ENCODE data around the gene HYLS1. TPM values are rescaled to one million over a fixed set of nuclear protein-coding genes. Genes with fewer than 3 reads are reported as not detected.
A peak's percentile ranks its signal among the peaks of the same experiment; 100 is the strongest.

The HYLS1 gene
- total RNA-seq, 2 donors from 2014 or later = 6.4 to 8.4 TPM

DNA sequence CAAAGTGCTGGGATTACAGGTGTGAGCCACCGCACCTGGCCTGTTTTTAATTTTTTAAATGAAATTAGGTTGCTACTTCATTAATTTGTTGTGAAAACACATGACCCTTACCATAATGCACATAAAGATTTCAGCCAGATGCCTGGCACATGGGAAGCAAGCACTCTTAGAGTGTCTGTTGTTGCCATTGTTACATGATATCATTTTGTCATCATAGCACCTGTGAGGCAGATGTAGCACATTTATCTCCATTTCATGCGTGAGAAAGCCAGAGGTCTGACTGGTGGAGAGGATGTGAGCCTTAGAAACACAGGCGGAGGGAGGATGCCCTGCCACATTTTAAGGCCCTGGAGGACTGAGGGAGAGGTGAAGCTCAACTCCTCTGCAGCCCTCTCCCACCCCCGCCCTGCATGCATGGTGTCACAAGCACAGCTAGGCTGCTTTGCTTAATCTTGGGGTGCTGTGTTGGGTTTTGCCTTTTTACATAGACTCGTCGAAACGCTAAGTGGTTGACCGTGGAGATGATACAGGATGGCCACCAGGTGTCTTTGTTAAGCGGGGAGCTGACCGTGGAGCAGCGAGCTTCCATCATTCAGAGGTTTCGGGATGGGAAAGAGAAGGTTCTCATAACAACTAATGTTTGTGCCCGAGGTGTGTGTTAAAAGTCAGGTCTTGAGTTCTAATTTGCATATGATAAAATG lies 30.8 kb downstream of the HYLS1 start:
- ATAC-seq = no peak
- no peak for DNase-seq (ENCODE audit: low spot score)
- peaks cover 29 to 44% of the 10 kb centered on the region in 2 donors for H3K27me3 Mint-ChIP-seq
- H3K36me3 Mint-ChIP-seq = no peaks in the 10 kb centered on the region
- H3K27ac Mint-ChIP-seq = no peak overlapping the region
- H3K9me3 Mint-ChIP-seq = no peaks in the 10 kb centered on the region
- no peak overlapping the region for H3K4me3 Mint-ChIP-seq
- no peaks in the 10 kb centered on the region for H3K4me1 Mint-ChIP-seq (ENCODE audit: low read depth in 2 of 2)

DNA sequence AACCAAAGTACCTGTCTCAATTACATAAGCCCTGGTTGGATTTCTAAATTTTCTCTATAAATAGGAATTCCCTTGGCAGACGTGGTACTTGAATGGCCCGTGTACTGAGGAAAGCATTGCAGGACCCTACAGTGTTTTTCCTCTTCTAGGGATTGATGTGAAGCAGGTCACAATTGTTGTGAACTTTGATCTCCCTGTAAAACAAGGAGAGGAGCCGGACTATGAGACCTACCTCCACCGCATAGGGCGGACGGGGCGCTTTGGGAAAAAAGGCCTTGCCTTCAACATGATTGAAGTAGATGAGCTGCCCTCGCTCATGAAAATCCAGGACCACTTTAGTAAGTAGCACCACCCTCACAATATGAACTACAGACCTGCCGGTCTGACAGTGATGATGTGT lies 33.6 kb downstream of the HYLS1 start:
- peaks cover 28 to 47% of the 10 kb centered on the region in 2 donors for H3K27me3 Mint-ChIP-seq
- no peak overlapping the region for H3K4me3 Mint-ChIP-seq
- no peaks in the 10 kb centered on the region for H3K4me1 Mint-ChIP-seq (ENCODE audit: low read depth in 2 of 2)
- H3K9me3 Mint-ChIP-seq = no peaks in the 10 kb centered on the region
- DNase-seq (ENCODE audit: low spot score) (no peak), ATAC-seq (no peak)
- H3K36me3 Mint-ChIP-seq = no peaks in the 10 kb centered on the region
- H3K27ac Mint-ChIP-seq = no peak overlapping the region

GRCh38 chr11:125922156-125922555 lies 34.7 kb downstream of the HYLS1 start:
- Mint-ChIP-seq H3K36me3 (no peaks in the 10 kb centered on the region), H3K4me3 (no peak overlapping the region), H3K4me1 (ENCODE audit: low read depth in 2 of 2) (no peaks in the 10 kb centered on the region), H3K27me3 (peaks cover 23 to 47% of the 10 kb centered on the region in 2 donors), H3K9me3 (no peaks in the 10 kb centered on the region), H3K27ac (no peak overlapping the region)
- ATAC-seq = no peak
- no peak for DNase-seq (ENCODE audit: low spot score)

GRCh38 chr11:125923012-125923579 lies 35.6 kb downstream of the HYLS1 start:
- Mint-ChIP-seq H3K36me3 (no peaks in the 10 kb centered on the region), H3K4me3 (no peak overlapping the region), H3K4me1 (ENCODE audit: low read depth in 2 of 2) (no peaks in the 10 kb centered on the region), H3K9me3 (no peaks in the 10 kb centered on the region), H3K27ac (no peak overlapping the region), H3K27me3 (peaks cover 21 to 45% of the 10 kb centered on the region in 2 donors)
- ATAC-seq = peak in 1 of 2 donors; percentile 55
- DNase-seq (ENCODE audit: low spot score) = no peak

DNA sequence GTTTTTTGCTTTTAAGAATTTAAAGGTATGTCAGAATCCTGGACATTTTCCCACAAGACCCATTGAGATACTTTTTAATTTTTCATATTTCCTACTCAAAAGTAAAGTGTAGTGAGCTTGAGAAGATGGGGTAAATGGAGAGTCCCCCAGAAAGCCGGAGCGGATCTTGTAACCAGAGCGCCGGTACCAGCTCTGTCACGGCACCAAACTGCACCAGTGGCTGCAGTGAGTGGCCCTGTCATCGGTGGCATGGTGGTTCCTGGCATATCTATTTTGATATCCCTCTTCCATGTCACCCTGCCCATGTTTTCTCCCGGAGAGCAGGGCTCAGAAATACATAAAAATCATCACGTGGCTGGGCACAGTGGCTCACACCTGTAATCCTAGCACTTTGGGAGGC lies 36.2 kb downstream of the HYLS1 start:
- Mint-ChIP-seq H3K36me3 (no peaks in the 10 kb centered on the region), H3K4me1 (ENCODE audit: low read depth in 2 of 2) (no peaks in the 10 kb centered on the region), H3K27me3 (peaks cover 21 to 45% of the 10 kb centered on the region in 2 donors), H3K27ac (no peak overlapping the region), H3K4me3 (no peak overlapping the region), H3K9me3 (no peaks in the 10 kb centered on the region)
- DNase-seq (ENCODE audit: low spot score) = no peak
- ATAC-seq = no peak

DNA sequence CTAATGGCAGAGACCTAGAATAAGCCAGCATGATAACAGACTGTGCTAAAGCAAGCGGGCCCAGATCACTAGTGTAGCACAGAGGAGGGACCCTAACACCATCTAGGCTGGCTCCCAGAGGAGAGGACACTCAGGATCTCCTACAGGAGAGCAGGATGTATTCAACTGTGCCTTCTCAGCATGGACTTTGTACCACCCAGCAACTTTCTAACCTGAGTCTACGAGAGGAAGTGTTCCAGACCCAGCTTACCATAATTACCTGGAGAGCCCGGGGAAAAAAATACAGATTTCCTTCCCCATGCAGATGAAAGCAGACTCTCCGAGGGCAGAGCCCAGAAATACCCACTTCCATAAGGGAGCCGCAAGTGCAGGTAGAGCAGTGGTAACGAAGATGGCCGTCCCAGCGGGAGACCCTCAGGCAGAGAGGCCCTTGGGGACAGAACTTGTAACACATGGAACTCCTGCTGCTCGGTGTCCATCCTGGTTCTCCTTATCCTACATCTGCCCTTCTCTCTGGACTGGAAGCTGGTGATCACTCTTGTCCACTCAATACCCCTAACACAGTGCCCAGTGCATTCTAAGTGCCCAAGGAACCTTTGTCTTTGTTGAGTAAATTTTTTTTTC lies 37.0 kb downstream of the HYLS1 start:
- ATAC-seq (peak in 1 of 2 donors; percentile 22), DNase-seq (ENCODE audit: low spot score) (no peak)
- Mint-ChIP-seq H3K4me1 (ENCODE audit: low read depth in 2 of 2) (no peaks in the 10 kb centered on the region), H3K27me3 (peaks cover 17 to 43% of the 10 kb centered on the region in 2 donors), H3K9me3 (no peaks in the 10 kb centered on the region), H3K4me3 (no peak overlapping the region), H3K36me3 (no peaks in the 10 kb centered on the region), H3K27ac (no peak overlapping the region)

DNA sequence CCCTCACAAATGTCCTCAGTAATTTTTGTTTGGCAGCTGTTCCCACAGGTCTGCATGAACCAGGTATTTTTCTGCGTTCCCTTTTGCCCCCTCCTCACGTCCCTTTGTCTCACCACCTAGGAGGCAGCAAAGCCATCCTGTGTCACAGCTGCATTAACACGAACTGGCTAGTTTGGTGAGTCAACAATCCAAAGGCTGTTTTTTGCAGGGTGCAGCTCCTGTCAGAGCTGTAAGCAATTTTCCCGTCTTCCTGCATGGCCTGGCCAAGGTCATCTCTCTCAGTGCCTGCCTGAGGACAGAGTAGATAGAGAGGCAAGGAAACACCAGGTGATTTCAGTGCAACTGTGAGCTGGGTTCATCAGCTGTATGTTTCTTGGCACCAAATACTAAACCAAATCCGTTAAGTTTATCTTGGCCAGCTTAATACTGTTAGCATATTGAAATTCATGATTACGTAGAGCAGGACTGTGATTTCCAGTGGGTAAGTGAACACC lies 37.8 kb downstream of the HYLS1 start:
- Mint-ChIP-seq H3K27ac (no peak overlapping the region), H3K9me3 (no peaks in the 10 kb centered on the region), H3K4me3 (no peak overlapping the region), H3K4me1 (ENCODE audit: low read depth in 2 of 2) (no peaks in the 10 kb centered on the region), H3K27me3 (peaks cover 22 to 36% of the 10 kb centered on the region in 2 donors), H3K36me3 (no peaks in the 10 kb centered on the region)
- no peak for DNase-seq (ENCODE audit: low spot score)
- ATAC-seq = no peak

DNA sequence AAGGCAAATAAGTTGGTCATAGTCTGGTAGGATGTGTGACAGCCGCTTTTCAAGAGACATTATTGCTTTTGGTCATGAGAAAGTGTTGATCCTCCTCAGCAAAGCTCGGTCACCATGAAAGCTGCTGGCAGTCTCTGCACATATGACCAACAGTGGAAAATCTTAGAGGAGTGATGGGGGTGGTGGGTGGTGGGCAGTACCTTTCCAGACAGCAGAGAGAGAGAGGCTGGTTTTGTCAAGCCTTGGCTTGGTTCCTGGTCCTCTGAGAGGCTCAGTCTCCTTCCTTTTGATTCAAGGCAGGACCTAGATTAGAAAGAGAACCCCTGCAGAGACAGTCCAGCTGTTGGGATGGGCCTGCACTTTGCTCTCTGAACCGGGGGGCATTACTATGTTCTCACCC lies 38.3 kb downstream of the HYLS1 start:
- peaks cover 19 to 31% of the 10 kb centered on the region in 2 donors for H3K27me3 Mint-ChIP-seq
- no peaks in the 10 kb centered on the region for H3K4me1 Mint-ChIP-seq (ENCODE audit: low read depth in 2 of 2)
- ATAC-seq (peak in 1 of 2 donors; percentile 13), DNase-seq (ENCODE audit: low spot score) (no peak)
- no peaks in the 10 kb centered on the region for H3K9me3 Mint-ChIP-seq
- H3K27ac Mint-ChIP-seq = no peak overlapping the region
- H3K36me3 Mint-ChIP-seq = no peaks in the 10 kb centered on the region
- H3K4me3 Mint-ChIP-seq = no peak overlapping the region

- no peak for DNase-seq (ENCODE audit: low spot score)
- ATAC-seq = no peak
- peaks cover 19 to 31% of the 10 kb centered on the region in 2 donors for H3K27me3 Mint-ChIP-seq
Observed at GRCh38 chr11:125926682-125927081, 39.2 kb downstream of the HYLS1 start.

DNA sequence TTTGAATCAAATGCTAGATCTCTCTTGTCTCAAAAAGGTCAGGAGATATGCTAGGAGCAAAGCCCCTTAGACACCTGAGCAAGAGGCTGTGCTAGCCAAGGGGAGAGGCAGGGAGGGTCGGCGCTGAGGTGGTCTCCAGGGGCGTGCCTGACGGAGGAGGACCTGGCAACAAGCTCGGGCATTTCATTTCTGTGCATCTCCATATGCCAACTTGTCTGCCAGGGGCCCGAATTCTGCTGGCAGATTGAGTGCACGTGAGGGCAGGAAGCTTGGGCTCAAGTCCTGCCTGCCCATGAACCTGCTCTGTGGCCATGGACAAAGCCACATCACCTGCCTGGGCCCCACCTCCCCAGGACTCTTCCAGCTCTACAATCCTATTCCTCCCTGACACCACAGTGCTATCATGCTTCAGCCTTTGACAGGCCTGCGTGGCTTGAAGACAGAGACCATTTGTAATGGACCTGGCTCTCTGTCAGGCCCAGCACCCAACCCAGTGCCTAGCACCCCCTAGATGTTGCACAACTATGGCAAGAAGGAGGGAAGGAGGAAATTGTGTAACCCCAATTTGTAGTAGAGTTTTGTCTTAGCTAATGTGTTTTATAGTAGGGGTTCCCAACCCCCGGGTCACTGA lies 42.1 kb downstream of the HYLS1 start:
- ATAC-seq (no peak), DNase-seq (ENCODE audit: low spot score) (no peak)
- Mint-ChIP-seq H3K27ac (no peak overlapping the region), H3K4me1 (ENCODE audit: low read depth in 2 of 2) (no peaks in the 10 kb centered on the region), H3K27me3 (peaks cover 19 to 38% of the 10 kb centered on the region in 2 donors), H3K36me3 (no peaks in the 10 kb centered on the region), H3K4me3 (no peak overlapping the region), H3K9me3 (no peaks in the 10 kb centered on the region)

More at GRCh38 chr11:125926682-125927081, 39.2 kb downstream of the HYLS1 start:
- no peaks in the 10 kb centered on the region for H3K36me3 Mint-ChIP-seq
- no peaks in the 10 kb centered on the region for H3K9me3 Mint-ChIP-seq
- H3K4me3 Mint-ChIP-seq = no peak overlapping the region
- H3K27ac Mint-ChIP-seq = no peak overlapping the region
- no peaks in the 10 kb centered on the region for H3K4me1 Mint-ChIP-seq (ENCODE audit: low read depth in 2 of 2)

DNA sequence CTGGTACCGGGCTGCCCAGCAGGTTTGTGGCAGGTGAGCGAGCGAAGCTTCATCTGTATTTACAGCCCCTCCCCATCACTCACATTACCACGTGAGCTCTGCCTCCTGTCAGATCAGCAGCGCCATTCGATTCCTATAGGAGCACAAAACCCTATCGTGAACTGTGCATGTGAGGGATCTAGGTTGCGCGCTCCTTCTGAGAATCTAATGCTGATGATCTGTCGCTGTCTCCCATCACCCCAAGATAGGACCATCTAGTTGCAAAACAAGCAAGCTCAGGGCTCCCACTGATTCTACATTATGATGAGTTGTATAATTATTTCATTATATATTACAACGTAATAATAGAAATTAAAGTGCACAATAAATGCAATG lies 42.6 kb downstream of the HYLS1 start:
- H3K27me3 Mint-ChIP-seq = peaks cover 18 to 34% of the 10 kb centered on the region in 2 donors
- DNase-seq (ENCODE audit: low spot score) (no peak), ATAC-seq (no peak)
- no peak overlapping the region for H3K27ac Mint-ChIP-seq
- H3K4me1 Mint-ChIP-seq (ENCODE audit: low read depth in 2 of 2) = no peaks in the 10 kb centered on the region
- no peaks in the 10 kb centered on the region for H3K9me3 Mint-ChIP-seq
- no peak overlapping the region for H3K4me3 Mint-ChIP-seq
- no peaks in the 10 kb centered on the region for H3K36me3 Mint-ChIP-seq

- no peak for DNase-seq (ENCODE audit: low spot score)
- Mint-ChIP-seq H3K27me3 (peaks cover 12 to 25% of the 10 kb centered on the region in 2 donors), H3K36me3 (no peaks in the 10 kb centered on the region), H3K27ac (no peak overlapping the region), H3K4me1 (ENCODE audit: low read depth in 2 of 2) (no peaks in the 10 kb centered on the region), H3K9me3 (no peaks in the 10 kb centered on the region), H3K4me3 (no peak overlapping the region)
- ATAC-seq = no peak
Observed at GRCh38 chr11:125931116-125931515, 43.6 kb downstream of the HYLS1 start.

DNA sequence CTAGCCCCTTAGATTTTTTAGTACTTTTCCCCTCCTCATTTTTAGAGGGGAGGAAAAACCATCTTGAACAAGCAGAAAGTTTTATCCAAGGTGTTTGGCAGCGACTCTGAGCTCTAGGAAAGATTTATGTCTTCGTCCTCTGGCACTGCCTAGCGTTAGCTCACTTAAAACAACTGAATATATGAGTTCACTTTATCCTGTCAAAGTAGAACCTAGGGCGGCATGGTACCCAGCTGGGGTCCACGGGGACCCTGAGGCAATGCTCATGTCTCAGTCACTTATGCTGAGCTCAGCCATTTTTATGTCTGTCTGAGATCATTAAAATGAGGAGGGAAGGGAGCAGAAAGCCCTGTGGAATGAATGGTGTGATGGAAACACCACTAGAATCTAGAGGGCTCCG lies 44.2 kb downstream of the HYLS1 start:
- Mint-ChIP-seq H3K27ac (no peak overlapping the region), H3K27me3 (peaks cover 12 to 19% of the 10 kb centered on the region in 2 donors), H3K4me1 (ENCODE audit: low read depth in 2 of 2) (no peaks in the 10 kb centered on the region), H3K36me3 (no peaks in the 10 kb centered on the region), H3K4me3 (no peak overlapping the region), H3K9me3 (no peaks in the 10 kb centered on the region)
- ATAC-seq (no peak), DNase-seq (ENCODE audit: low spot score) (no peak)

- H3K27me3 Mint-ChIP-seq = peaks cover 10 to 13% of the 10 kb centered on the region in 2 donors
- no peak overlapping the region for H3K4me3 Mint-ChIP-seq
- no peaks in the 10 kb centered on the region for H3K4me1 Mint-ChIP-seq (ENCODE audit: low read depth in 2 of 2)
- no peaks in the 10 kb centered on the region for H3K36me3 Mint-ChIP-seq
- ATAC-seq (no peak), DNase-seq (ENCODE audit: low spot score) (no peak)
- no peak overlapping the region for H3K27ac Mint-ChIP-seq
- H3K9me3 Mint-ChIP-seq = no peaks in the 10 kb centered on the region
Observed at GRCh38 chr11:125932301-125932700, 44.8 kb downstream of the HYLS1 start.
